Measurements from ENCODE around the gene TMEM88. TPM values are rescaled to one million over a fixed set of nuclear protein-coding genes. Genes with fewer than 3 reads are reported as not detected.

The TMEM88 gene
- total RNA-seq, 1 donor from 2014 or later, result 7.1 TPM

DNA sequence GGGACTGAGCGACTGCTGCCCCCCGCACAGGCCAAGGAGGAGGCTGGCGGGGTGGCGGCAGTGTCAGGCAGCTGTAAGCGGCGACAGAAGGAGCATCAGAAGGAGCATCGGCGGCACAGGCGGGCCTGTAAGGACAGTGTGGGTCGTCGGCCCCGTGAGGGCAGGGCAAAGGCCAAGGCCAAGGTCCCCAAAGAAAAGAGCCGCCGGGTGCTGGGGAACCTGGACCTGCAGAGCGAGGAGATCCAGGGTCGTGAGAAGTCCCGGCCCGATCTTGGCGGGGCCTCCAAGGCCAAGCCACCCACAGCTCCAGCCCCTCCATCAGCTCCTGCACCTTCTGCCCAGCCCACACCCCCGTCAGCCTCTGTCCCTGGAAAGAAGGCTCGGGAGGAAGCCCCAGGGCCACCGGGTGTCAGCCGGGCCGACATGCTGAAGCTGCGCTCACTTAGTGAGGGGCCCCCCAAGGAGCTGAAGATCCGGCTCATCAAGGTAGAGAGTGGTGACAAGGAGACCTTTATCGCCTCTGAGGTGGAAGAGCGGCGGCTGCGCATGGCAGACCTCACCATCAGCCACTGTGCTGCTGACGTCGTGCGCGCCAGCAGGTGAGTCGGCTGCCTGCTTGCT lies 5.6 kb upstream of the TMEM88 start:
- ATAC-seq (ENCODE audit: low read depth) (no peak), DNase-seq (no peak)
- intact Hi-C loops (cut with micrococcal nuclease), result no loop called here
- POLR2A ChIA-PET, result interaction anchor here (3.9 kb wide), 1 partner anchor 14 kb away, joined by 35 read pairs; no protein-coding TSS in a partner anchor
- Mint-ChIP-seq H3K27me3 (no peaks in the 10 kb centered on the region), H3K9me3 (no peaks in the 10 kb centered on the region), H3K4me3 (no peak overlapping the region), H3K36me3 (ENCODE audit: low read depth) (peaks cover 70% of the 10 kb centered on the region), H3K4me1 (peaks cover 47% of the 10 kb centered on the region), H3K27ac (no peak overlapping the region)
- TF ChIP-seq CTCF (IDR thresholded peaks at IDR 0.05), result no peak
- CTCF ChIA-PET, result interaction anchor here (3.2 kb wide), 1 partner anchor 14 kb away, joined by 35 read pairs; no protein-coding TSS in a partner anchor

- H3K4me3 Mint-ChIP-seq, result no peak overlapping the region
- TF ChIP-seq CTCF (IDR thresholded peaks at IDR 0.05), result no peak
- no peaks in the 10 kb centered on the region for H3K9me3 Mint-ChIP-seq
- ATAC-seq (ENCODE audit: low read depth) (no peak), DNase-seq (no peak)
- no peaks in the 10 kb centered on the region for H3K27me3 Mint-ChIP-seq
- intact Hi-C loops (cut with micrococcal nuclease), result loop anchor here (10.0 kb wide), 1 partner anchor 375 kb away; no protein-coding TSS in a partner anchor
- peaks cover 68% of the 10 kb centered on the region for H3K36me3 Mint-ChIP-seq (ENCODE audit: low read depth)
- peak overlapping the region; percentile 30 for H3K27ac Mint-ChIP-seq
- ChIA-PET CTCF (interaction anchor here (1.0 to 3.2 kb wide), 5 partner anchors 11 to 106 kb away, joined by 3 to 35 read pairs (median 7); partner anchors contain the start of gene KDM6B), POLR2A (interaction anchor here (1.3 to 3.9 kb wide), 4 partner anchors 8 to 164 kb away, joined by 4 to 35 read pairs (median 8); partner anchors contain the start of gene KDM6B)
- peaks cover 47% of the 10 kb centered on the region for H3K4me1 Mint-ChIP-seq
Observed at GRCh38 chr17:7849751-7850504, 4.9 kb upstream of the TMEM88 start.

DNA sequence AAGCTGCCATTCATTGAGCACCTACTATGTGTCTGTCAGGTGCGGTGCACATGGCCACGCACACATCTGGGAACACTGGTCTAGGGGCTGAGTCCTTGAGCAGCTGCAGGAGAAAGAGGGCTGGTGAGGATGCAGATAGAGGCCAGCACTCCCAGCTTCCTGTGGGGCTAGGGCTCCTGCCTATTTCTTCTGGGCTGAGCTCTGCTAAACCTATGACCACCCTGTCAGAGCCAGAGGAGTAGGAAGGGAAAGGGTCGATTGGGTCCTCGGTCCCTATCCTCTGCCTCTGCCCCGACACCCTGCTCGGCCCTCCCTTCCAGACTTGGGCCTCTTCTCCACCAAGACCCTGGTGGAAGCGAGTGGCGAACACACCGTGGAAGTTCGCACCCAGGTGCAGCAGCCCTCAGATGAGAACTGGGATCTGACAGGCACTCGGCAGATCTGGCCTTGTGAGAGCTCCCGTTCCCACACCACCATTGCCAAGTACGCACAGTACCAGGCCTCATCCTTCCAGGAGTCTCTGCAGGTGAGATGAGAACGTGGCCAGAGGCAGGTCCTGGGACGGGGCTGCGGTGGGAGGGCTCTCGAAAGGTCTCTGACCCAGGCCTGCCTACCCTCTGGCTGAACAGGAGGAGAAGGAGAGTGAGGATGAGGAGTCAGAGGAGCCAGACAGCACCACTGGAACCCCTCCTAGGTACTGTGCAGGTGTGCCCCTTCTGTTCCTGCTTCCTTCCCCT lies 4.0 kb upstream of the TMEM88 start:
- CTCF ChIA-PET, result interaction anchor here (1.0 to 3.2 kb wide), 10 partner anchors 9 to 164 kb away, joined by 3 to 35 read pairs (median 4); partner anchors contain the start of genes KDM6B and TP53
- no peaks in the 10 kb centered on the region for H3K9me3 Mint-ChIP-seq

More for the DNA sequence above, 4.0 kb upstream of the TMEM88 start:
- Mint-ChIP-seq H3K27me3 (no peaks in the 10 kb centered on the region), H3K4me1 (peaks cover 44% of the 10 kb centered on the region), H3K4me3 (peak overlapping the region; percentile 62), H3K27ac (peak overlapping the region; percentile 71), H3K36me3 (ENCODE audit: low read depth) (peaks cover 66% of the 10 kb centered on the region)
- intact Hi-C loops (cut with micrococcal nuclease), result loop anchor here (1.0 to 10.0 kb wide), 5 partner anchors 10 to 374 kb away; partner anchors contain the start of gene KDM6B
- no peak for TF ChIP-seq CTCF (IDR thresholded peaks at IDR 0.05)
- DNase-seq (peak; percentile 16), ATAC-seq (ENCODE audit: low read depth) (no peak)
- POLR2A ChIA-PET, result interaction anchor here (0.6 to 3.9 kb wide), 6 partner anchors 9 to 165 kb away, joined by 3 to 35 read pairs (median 6); partner anchors contain the start of gene KDM6B

All from activated B cell treated with CpG ODN at 0.5 μM for 24 hours (primary cell).